ENCODE measurements around the gene SH3RF3. TPM values are rescaled to one million over a fixed set of nuclear protein-coding genes. Genes with fewer than 3 reads are reported as not detected.

SH3RF3 gene
- total and polyA plus RNA-seq, 9 of the 15 experiments (the other 6 are each of a cell fraction or from before 2014, with no cell fraction given), result 0.02 TPM; not detected in 8

GRCh38 chr2:109380502-109381326 lies 251.7 kb downstream of the SH3RF3 start:
- Histone ChIP-seq H3K79me2 (ENCODE audit: control insufficient read depth, insufficient read depth, low read length) (no peaks in the 10 kb centered on the region), H3K9me1 (ENCODE audit: control insufficient read depth, insufficient read depth, low read length) (no peaks in the 10 kb centered on the region), H3K9ac (ENCODE audit: insufficient read depth in 1 of 2, low read depth in 2 of 2, low read length in 2 of 2) (no peak overlapping the region), H3K4me3 (no peak overlapping the region), H2AFZ (ENCODE audit: low read depth, low read length) (no peak overlapping the region), H3K4me1 (replicated peaks in 1 of 2; ENCODE audit: control insufficient read depth in 2 of 2, insufficient read depth in 2 of 2, low read length in 2 of 2) (no peaks in the 10 kb centered on the region), H3K36me3 (ENCODE audit: control insufficient read depth, insufficient read depth, low read length) (no peaks in the 10 kb centered on the region), H3K27me3 (ENCODE audit: control insufficient read depth in 2 of 2, insufficient read depth in 2 of 2, low read length in 2 of 2) (peaks cover 13 to 57% of the 10 kb centered on the region in 2 experiments), H3K27ac (ENCODE audit: extremely low read depth, low read depth, low read length) (no peak overlapping the region), H3K4me2 (ENCODE audit: insufficient read depth, low read length) (no peak overlapping the region), H3K9me3 (replicated peaks; ENCODE audit: control insufficient read depth, insufficient read depth, low read depth, low read length) (no peaks in the 10 kb centered on the region), H4K20me1 (replicated peaks; ENCODE audit: control insufficient read depth, insufficient read depth, low read length) (0 out of 2 replicates have a peak, but pooled peaks cover 10% of the 10 kb centered on the region)
- DNase-seq (ENCODE audit: extremely low read depth in 1 of 4, low spot score in 3 of 4), result no peak
- FAIRE-seq, result no peak
- intact Hi-C loops (cut with micrococcal nuclease) (no loop called here), in situ Hi-C loops (cut with MboI) (no loop called here)
- POLR2A ChIA-PET, result no interaction called here
- BruUV-seq (replicated peaks), result no TSS peak
- CTCF ChIA-PET (ENCODE audit: low intra/inter-chr PET ratio), result no interaction called here
- WGBS (ENCODE audit: insufficient coverage, low coverage, missing lambda C conversion rate), result 2% methylated on average over 12 of the region's 12 CpGs
- ATAC-seq, result no peak
- TF ChIP-seq SNAPC5 (CRISPR knock-in tag; IDR thresholded peaks at IDR 0.05) (no peak), SUPT5H (IDR thresholded peaks at IDR 0.05) (no peak), LCOR (CRISPR knock-in tag; IDR thresholded peaks at IDR 0.05) (no peak), PRMT5 (CRISPR knock-in tag; IDR thresholded peaks at IDR 0.05) (no peak), ZNF717 (CRISPR knock-in tag; IDR thresholded peaks at IDR 0.05) (no peak), ZNF655 (CRISPR knock-in tag; IDR thresholded peaks at IDR 0.05) (no peak), CHD2 (IDR thresholded peaks at IDR 0.05; ENCODE audit: low read depth, low read length) (no peak), NR4A1 (CRISPR knock-in tag; IDR thresholded peaks at IDR 0.05) (no peak), NR4A1 (tag; IDR thresholded peaks at IDR 0.05) (no peak), NCOR1 (IDR thresholded peaks at IDR 0.05) (no peak), ZNF75A (CRISPR knock-in tag; IDR thresholded peaks at IDR 0.05) (no peak)
